H9 (cell line): Measurements from ENCODE around the gene RERE. TPM values are rescaled to one million over a fixed set of nuclear protein-coding genes. Genes with fewer than 3 reads are reported as not detected.

Source experiments
- DNase-seq: peaks from one replicate; pipeline ENCODE4 v3.0.0-alpha.2; 2017
- H2AFZ ChIP-seq: one replicate; pipeline ENCODE4 v1.6.1; 2013; ENCODE audit warnings: mild to moderate bottlenecking, low read length, control low read depth, moderate library complexity
- H2AK5ac ChIP-seq: 2 replicates; pipeline ENCODE4 v1.6.1; 2013; ENCODE audit warnings: low read length, control low read depth, mixed read lengths; ENCODE audit not compliant: insufficient read length
- H2BK120ac ChIP-seq: one replicate; pipeline ENCODE4 v1.6.1; 2013; ENCODE audit warnings: low read depth, mild to moderate bottlenecking, low read length, control low read depth, inconsistent platforms; ENCODE audit not compliant: poor library complexity, severe bottlenecking
- H2BK12ac ChIP-seq: 2 replicates; pipeline ENCODE4 v1.6.1; 2013; ENCODE audit warnings: low read length, control low read depth, mixed read lengths, low read depth; ENCODE audit not compliant: insufficient read length
- H2BK15ac ChIP-seq: 2 replicates; pipeline ENCODE4 v1.6.1; 2013; ENCODE audit warnings: low read depth, low read length, control low read depth
- H2BK20ac ChIP-seq: one replicate; pipeline ENCODE4 v1.6.1; 2013; ENCODE audit warnings: low read depth, mild to moderate bottlenecking, low read length, control low read depth, inconsistent platforms; ENCODE audit not compliant: poor library complexity, severe bottlenecking
- H2BK5ac ChIP-seq: 2 replicates; pipeline ENCODE4 v1.6.1; 2013; ENCODE audit warnings: low read length, control low read depth, mixed read lengths; ENCODE audit not compliant: insufficient read length
- H3K14ac ChIP-seq: 2 replicates; pipeline ENCODE4 v1.6.1; 2013; ENCODE audit warnings: low read length, control low read depth; ENCODE audit not compliant: insufficient read depth
- H3K18ac ChIP-seq: 2 replicates; pipeline ENCODE4 v1.6.1; 2013; ENCODE audit warnings: low read depth, mild to moderate bottlenecking, mixed read lengths, low read length, control low read depth; ENCODE audit not compliant: insufficient read length
- H3K23ac ChIP-seq: 2 replicates; pipeline ENCODE4 v1.6.1; 2013; ENCODE audit warnings: low read length, control low read depth, mixed read lengths, low read depth; ENCODE audit not compliant: insufficient read length
- H3K23me2 ChIP-seq: 2 replicates; pipeline ENCODE4 v1.6.1; 2013; ENCODE audit warnings: low read depth, mild to moderate bottlenecking, mixed read lengths, low read length, control low read depth; ENCODE audit not compliant: insufficient read length, poor library complexity, severe bottlenecking
- H3K27ac ChIP-seq: 2 replicates; pipeline ENCODE4 v1.5.1; 2013; ENCODE audit warnings: low read length, control low read depth, mixed read lengths, low read depth; ENCODE audit not compliant: insufficient read length
- H3K27me3 ChIP-seq: 2 replicates; pipeline ENCODE4 v1.6.1; 2013; ENCODE audit warnings: low read length, control low read depth, inconsistent platforms; ENCODE audit not compliant: insufficient read depth
- H3K4ac ChIP-seq: 2 replicates; pipeline ENCODE4 v1.6.1; 2013; ENCODE audit warnings: low read depth, mild to moderate bottlenecking, control low read depth, inconsistent platforms, low read length, moderate library complexity
- H3K4me1 ChIP-seq: 2 replicates; pipeline ENCODE4 v1.6.1; 2013; ENCODE audit warnings: low read length, control low read depth, inconsistent platforms; ENCODE audit not compliant: insufficient read depth
- H3K4me2 ChIP-seq: 2 replicates; pipeline ENCODE4 v1.6.1; 2013; ENCODE audit warnings: low read length, control low read depth, mixed read lengths; ENCODE audit not compliant: insufficient read length, insufficient read depth
- H3K56ac ChIP-seq: 2 replicates; pipeline ENCODE4 v1.6.1; 2013; ENCODE audit warnings: low read depth, mild to moderate bottlenecking, mixed read lengths, low read length, control low read depth; ENCODE audit not compliant: insufficient read length
- H3K79me1 ChIP-seq: 2 replicates; pipeline ENCODE4 v1.6.1; 2013; ENCODE audit warnings: low read depth, mild to moderate bottlenecking, moderate library complexity, low read length, control low read depth, inconsistent platforms; ENCODE audit not compliant: insufficient read depth, poor library complexity, severe bottlenecking
- H3K79me2 ChIP-seq: 2 replicates; pipeline ENCODE4 v1.6.1; 2013; ENCODE audit warnings: low read length, control low read depth, inconsistent platforms; ENCODE audit not compliant: insufficient read depth
- H3K9ac ChIP-seq: 2 replicates; pipeline ENCODE4 v1.6.1; 2013; ENCODE audit warnings: low read length, control low read depth, mixed read lengths; ENCODE audit not compliant: insufficient read length; ENCODE audit errors: extremely low read depth
- H3K9me3 ChIP-seq: one replicate; pipeline ENCODE4 v1.6.1; 2013; ENCODE audit warnings: low read depth, low read length, inconsistent platforms; ENCODE audit not compliant: control insufficient read depth
- H3T11ph ChIP-seq: one replicate; pipeline ENCODE4 v1.6.1; 2013; ENCODE audit warnings: mild to moderate bottlenecking, low read length, control low read depth, inconsistent platforms
- H4K20me1 ChIP-seq: one replicate; pipeline ENCODE4 v1.6.1; 2013; ENCODE audit not compliant: control insufficient read depth, insufficient read length, insufficient read depth
- H4K5ac ChIP-seq: 2 replicates; pipeline ENCODE4 v1.6.1; 2013; ENCODE audit warnings: low read depth, mild to moderate bottlenecking, mixed read lengths, low read length, control low read depth; ENCODE audit not compliant: insufficient read length
- H4K8ac ChIP-seq: replicated peaks from 2 replicates; pipeline ENCODE4 v1.6.1; 2013; ENCODE audit warnings: low read length, control low read depth, mixed read lengths, low read depth; ENCODE audit not compliant: insufficient read length
- H4K91ac ChIP-seq: 2 replicates; pipeline ENCODE4 v1.6.1; 2013; ENCODE audit warnings: low read depth, mild to moderate bottlenecking, moderate library complexity, mixed read lengths, low read length, control low read depth; ENCODE audit not compliant: insufficient read length
- H3K27ac Mint-ChIP-seq, 3 experiments: 2 replicates in 2 of 3; 3 replicates in 1 of 3; pipeline ENCODE4 v1.8.0; 2020 to 2021; ENCODE audit warnings: mixed read lengths in 3 of 3, mild to moderate bottlenecking in 1 of 3, moderate library complexity in 1 of 3
- H3K27me3 Mint-ChIP-seq: 2 replicates; pipeline ENCODE4 v1.8.0; 2021; ENCODE audit warnings: low read depth, mild to moderate bottlenecking, moderate library complexity, mixed read lengths
- H3K36me3 Mint-ChIP-seq, 3 experiments: 2 replicates in 2 of 3; 3 replicates in 1 of 3; pipeline ENCODE4 v1.8.0; 2020 to 2021; ENCODE audit warnings: low read depth in 3 of 3, mixed read lengths in 3 of 3; ENCODE audit not compliant: insufficient read depth in 1 of 3
- H3K4me1 Mint-ChIP-seq, 2 experiments: 2 replicates each; pipeline ENCODE4 v1.8.0; 2020; ENCODE audit warnings: mixed read lengths in 2 of 2
- H3K4me3 Mint-ChIP-seq, 2 experiments: 2 replicates in 1 of 2; 3 replicates in 1 of 2; pipeline ENCODE4 v1.8.0; 2020 to 2021; ENCODE audit warnings: mild to moderate bottlenecking in 2 of 2, mixed read lengths in 2 of 2, moderate library complexity in 1 of 2
- H3K9me3 Mint-ChIP-seq, 2 experiments: 2 replicates in 1 of 2; 3 replicates in 1 of 2; pipeline ENCODE4 v1.8.0; 2020; ENCODE audit warnings: mild to moderate bottlenecking in 2 of 2, mixed read lengths in 2 of 2, moderate library complexity in 1 of 2
- CTCF ChIP-seq: fragments of 200-600 bp; sonication (generic); conservative IDR thresholded peaks from 3 replicates; pipeline ENCODE4 v1.8.0; 2021; ENCODE audit warnings: antibody characterized with exemption, mild to moderate bottlenecking
- WGBS: extraction: QIAGEN DNeasy Blood & Tissue Kit; methylation state at CpG from one replicate; pipeline ENCODE4 v1.1.7; 2013; ENCODE audit warnings: missing lambda C conversion rate, low lambda C conversion rate, mixed read lengths; ENCODE audit not compliant: insufficient read length; ENCODE audit errors: extremely low coverage; 5-methylcytosine and 5-hydroxymethylcytosine counted together
- total RNA-seq: library from RNA; stranded (reverse); gene quantifications from 2 replicates; pipeline ENCODE4 v1.2.1, GENCODE V29; 2021

Gene RERE
- total RNA-seq, 1 experiment from 2014 or later = 103 TPM

- H2AFZ ChIP-seq = no peak overlapping the region
- H3K4me1 ChIP-seq = 0 out of 2 replicates have a peak, but pooled peaks cover 2% of the 10 kb centered on the region
- no peak overlapping the region for H3K14ac ChIP-seq
- no peak overlapping the region for H3K4me3 Mint-ChIP-seq
- H4K91ac ChIP-seq = no peak overlapping the region
- H3K23ac ChIP-seq = no peak overlapping the region
- H3K4ac ChIP-seq = no peak overlapping the region
- no peak overlapping the region for H2BK12ac ChIP-seq
- no CpG with 5 or more reads among the region's 4 CpGs for WGBS
- H3K23me2 ChIP-seq = no peaks in the 10 kb centered on the region
- no peak overlapping the region for H4K8ac ChIP-seq
- no peak overlapping the region for H3K56ac ChIP-seq
- no peak overlapping the region for H2BK120ac ChIP-seq
- H3K79me1 ChIP-seq = peaks cover 4% of the 10 kb centered on the region
- no peak for DNase-seq
- no peak overlapping the region for H2BK5ac ChIP-seq
- no peaks in the 10 kb centered on the region for H3K27me3 Mint-ChIP-seq
- H3K4me1 Mint-ChIP-seq = peaks cover 26 to 43% of the 10 kb centered on the region in 2 experiments
- no peak overlapping the region for H3K27ac ChIP-seq
- no peaks in the 10 kb centered on the region; a peak in 2 of 5 replicates for H3K9me3 Mint-ChIP-seq
- no peaks in the 10 kb centered on the region for H4K20me1 ChIP-seq
- no peak overlapping the region for H3K9ac ChIP-seq
- peaks cover 16% of the 10 kb centered on the region; the same call in 1 of the 2 replicates for H3K79me2 ChIP-seq
- no peaks in the 10 kb centered on the region for H3K27me3 ChIP-seq
- no peaks in the 10 kb centered on the region for H3K9me3 ChIP-seq
- H3K4me2 ChIP-seq = no peak overlapping the region
- H2AK5ac ChIP-seq = no peak overlapping the region
- H3T11ph ChIP-seq = no peak overlapping the region
- H2BK15ac ChIP-seq = no peak overlapping the region
- H3K27ac Mint-ChIP-seq = peak overlapping the region; percentile 50 to 82 (median 54); a peak in 6 of 7 replicates
- no peak overlapping the region for H4K5ac ChIP-seq
- peaks cover 8 to 17% (median 12%) of the 10 kb centered on the region in 3 experiments; a peak in 6 of 7 replicates for H3K36me3 Mint-ChIP-seq
- TF ChIP-seq CTCF = no peak
- H2BK20ac ChIP-seq = no peak overlapping the region
- no peak overlapping the region for H3K18ac ChIP-seq
Measured at GRCh38 chr1:8598783-8599182, 218.7 kb downstream of the RERE start.
